GM18505 (cell line): ENCODE data around the gene MARK4.

Experiments
- ATAC-seq: cut with Tn5 transposase; IDR thresholded peaks from one replicate; pipeline ENCODE4 v1.9.1; 2021; ENCODE audit not compliant: unreplicated experiment
- POLR2A ChIP-seq: IDR thresholded peaks from 4 replicates; pipeline ENCODE4 v1.6.1; 2011; ENCODE audit warnings: borderline replicate concordance; ENCODE audit not compliant: insufficient read depth, insufficient read length; ENCODE audit errors: extremely low read depth

Gene MARK4

DNA sequence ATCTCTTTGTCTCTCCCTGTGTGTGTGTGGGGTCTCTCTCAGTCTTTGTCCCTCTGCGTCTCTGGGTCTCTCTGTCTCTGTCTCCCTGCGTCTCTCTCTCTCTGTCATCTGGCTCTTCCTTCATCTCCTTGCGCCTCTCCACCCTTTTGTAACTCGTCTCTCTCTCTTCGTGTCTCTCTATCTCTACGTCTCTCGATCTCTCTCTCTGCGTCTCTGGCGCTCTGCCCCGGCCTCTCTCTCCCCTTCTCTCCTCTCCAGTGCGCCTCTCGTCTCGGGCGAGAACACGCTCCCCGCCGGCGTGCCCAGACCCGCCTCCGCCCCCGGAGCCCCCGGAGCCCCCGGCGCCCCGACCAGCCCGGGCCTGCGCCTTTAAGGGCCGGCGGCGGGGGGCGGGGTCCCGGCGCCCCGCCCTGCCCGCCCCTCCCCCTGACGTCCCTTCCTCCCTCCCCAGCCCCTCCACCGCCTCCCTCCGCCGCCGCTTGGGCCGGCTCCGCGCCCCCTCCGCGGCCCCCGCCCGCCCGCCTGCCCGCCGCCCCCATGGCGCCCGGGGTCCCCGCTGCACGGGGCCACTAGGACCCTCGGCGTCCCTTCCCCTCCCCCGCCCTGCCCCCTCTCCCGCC, at the start of gene MARK4:
Gene MARK4 (plus strand): TSS at position 440 of the 620 bp plus-strand sequence. CDS start 318 bp downstream, outside the sequence.
- peak; percentile 53 for ATAC-seq

DNA sequence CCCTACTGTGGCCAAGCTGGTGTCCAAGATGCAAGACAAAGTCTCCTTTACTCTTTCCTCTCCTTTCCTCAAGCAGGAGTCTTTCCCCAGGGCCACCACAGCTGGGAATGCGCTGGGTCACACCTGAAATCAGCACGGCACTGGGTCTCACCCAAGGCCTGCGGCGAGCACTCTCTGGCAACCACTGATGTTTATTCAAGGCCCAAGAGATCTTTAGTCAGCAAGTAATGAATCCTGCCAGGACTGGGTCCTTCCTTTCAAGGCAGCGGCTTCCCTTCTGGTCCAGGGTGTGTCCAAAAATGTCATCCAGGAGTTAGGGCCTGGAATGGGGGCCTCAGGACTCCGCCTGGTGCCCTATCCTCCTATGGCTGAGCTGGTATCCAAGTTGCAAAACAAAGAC, 48.4 kb upstream of the MARK4 start:
- no peak for ATAC-seq
- TF ChIP-seq POLR2A, result no peak

More for the DNA sequence above, at the start of gene MARK4:
- no peak for TF ChIP-seq POLR2A

DNA sequence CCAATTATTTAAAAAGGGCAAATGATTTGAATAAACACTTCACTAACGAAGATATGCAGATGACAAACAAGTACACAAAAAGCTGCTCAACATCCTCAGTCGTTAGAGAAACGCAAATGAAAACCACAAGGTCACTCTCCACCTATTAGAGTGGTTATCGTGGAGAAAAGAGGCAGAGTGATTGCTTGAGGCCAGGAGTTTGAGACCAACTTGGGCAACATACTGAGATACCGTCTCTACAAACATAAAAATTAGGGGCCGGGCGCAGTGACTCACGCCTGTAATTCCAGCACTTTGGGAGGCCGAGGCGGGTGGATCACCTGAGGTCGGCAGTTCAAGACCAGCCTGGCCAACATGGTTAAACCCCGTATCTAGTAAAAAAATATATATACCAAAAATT, 45.3 kb upstream of the MARK4 start:
- no peak for TF ChIP-seq POLR2A
- ATAC-seq, result no peak

DNA sequence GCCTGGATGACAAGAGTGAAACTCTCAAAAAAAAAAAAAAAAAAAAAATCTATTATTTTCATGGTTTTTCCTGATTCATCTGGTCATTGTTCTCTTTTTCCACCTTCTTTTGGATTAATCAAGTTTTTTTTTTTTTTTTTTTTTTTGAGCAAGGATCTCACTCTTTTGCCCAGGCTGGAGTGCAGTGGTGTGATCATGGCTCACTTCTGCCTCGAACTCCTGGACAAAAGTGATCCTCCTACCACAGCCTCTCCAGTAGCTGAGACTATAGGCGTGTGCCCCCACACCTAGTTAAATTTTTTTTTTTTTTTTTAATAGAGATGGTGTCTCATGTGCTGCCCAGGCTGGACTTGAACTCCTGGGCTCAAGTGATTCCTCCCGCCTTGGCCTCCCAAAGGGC, 44.7 kb upstream of the MARK4 start:
- ATAC-seq, result no peak
- no peak for TF ChIP-seq POLR2A

DNA sequence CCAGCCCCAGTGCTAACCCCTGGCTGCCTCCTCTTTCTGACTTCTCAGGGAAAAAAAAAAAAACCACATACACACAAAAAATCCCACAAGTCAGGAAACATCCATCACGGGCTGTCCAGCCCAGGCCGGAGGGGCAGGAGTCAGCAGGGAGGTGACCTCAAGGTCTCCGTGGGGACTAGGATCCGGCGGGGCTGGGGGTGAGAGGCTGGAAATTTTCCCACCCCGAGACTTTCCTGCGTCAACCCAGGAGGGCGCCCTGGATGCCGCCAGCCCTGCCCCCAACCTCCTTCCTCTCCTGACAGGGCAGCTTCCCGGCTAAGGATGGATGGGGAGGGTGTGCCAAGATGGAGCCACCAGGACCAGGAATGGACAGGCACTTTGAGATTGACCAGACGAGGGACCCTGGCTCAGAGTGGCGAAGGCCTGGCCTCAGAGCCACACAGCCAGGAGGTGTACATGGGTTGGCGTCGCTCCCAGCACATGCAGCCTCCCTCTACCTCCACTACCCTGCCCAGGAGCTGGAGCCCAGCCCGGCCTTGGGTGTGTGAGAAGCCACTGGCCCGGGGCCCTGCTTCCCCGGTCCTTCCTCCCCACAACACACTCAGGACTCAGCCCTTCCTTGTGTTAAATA, 39.2 kb upstream of the MARK4 start:
- no peak for TF ChIP-seq POLR2A
- ATAC-seq, result no peak

DNA sequence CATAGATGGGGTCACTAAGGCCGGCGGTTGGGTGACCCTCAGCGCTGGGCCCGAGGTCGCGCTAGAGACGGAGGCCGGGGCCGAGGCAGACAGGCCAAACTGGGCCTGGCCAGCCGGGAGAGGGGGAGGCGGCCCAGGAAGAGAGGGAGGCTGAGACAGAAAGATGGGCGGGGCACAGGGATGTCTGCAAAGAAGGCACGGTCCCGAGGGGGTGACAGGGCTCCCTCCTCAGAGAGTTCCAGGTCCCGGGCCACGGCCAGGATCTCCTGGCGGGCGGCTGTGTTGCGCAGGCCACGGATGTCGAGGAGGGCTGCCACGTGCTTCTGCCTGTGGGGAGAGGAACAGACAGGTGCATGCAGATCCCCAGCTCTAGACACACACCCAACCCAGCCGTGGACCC, 38.0 kb upstream of the MARK4 start:
- ATAC-seq, result no peak
- TF ChIP-seq POLR2A, result no peak

DNA sequence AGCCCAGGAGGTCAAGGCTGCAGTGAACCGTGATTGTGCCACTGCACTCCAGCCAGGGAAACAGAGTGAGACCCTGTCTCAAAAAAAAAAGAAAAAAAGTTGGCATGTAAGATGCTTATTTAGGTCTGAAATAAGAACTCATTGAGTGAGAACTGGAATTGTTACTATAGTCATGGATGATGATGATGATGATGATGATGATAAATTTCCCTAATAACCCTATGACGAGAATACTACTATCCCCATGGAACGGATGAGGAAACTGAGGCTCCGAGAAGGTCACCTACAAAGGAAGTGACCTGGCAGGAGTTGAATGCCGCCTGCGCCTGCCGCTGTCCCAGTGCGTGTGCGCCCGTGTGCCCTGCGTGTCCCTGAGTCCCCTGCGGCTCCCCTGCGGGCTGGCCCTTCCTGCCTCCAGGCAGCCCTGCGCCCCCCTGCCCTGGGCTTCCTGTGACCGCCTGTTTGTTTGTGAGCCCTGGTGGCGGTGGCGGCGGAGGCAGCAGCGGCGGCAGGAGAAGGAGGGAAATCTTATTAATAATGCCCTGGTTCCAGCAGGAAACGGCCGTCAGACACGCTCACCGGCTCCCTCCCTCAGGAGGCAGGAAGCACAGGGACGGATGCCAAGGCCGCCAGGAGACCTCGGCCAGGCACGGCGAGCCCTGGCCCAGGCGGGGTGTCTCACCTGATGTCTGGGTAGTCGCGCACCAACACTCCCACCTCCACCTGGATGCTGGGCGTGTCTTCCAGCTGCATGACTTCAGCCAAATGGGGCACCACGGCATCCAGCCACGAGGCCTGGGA, 35.5 kb upstream of the MARK4 start:
- no peak for TF ChIP-seq POLR2A
- no peak for ATAC-seq

DNA sequence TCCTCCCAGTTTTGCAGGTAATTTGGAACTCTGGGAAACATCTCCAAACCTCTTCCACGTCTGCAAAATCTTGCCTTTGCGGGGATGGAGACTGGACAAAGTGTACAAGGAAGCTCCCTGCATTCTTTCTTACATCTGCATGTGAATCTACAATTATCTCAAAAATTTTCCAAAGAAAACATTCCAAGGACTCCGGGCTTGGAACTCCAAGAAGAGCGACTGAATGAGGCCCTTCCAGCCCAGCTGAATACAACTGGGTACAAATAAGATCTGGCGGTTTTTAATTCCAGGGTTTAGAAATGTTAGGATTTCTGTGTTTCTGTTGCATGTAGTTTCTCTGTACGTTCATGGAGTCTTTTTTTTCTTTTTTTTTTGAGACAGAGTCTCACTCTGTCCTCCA, 34.4 kb upstream of the MARK4 start:
- TF ChIP-seq POLR2A, result no peak
- no peak for ATAC-seq

DNA sequence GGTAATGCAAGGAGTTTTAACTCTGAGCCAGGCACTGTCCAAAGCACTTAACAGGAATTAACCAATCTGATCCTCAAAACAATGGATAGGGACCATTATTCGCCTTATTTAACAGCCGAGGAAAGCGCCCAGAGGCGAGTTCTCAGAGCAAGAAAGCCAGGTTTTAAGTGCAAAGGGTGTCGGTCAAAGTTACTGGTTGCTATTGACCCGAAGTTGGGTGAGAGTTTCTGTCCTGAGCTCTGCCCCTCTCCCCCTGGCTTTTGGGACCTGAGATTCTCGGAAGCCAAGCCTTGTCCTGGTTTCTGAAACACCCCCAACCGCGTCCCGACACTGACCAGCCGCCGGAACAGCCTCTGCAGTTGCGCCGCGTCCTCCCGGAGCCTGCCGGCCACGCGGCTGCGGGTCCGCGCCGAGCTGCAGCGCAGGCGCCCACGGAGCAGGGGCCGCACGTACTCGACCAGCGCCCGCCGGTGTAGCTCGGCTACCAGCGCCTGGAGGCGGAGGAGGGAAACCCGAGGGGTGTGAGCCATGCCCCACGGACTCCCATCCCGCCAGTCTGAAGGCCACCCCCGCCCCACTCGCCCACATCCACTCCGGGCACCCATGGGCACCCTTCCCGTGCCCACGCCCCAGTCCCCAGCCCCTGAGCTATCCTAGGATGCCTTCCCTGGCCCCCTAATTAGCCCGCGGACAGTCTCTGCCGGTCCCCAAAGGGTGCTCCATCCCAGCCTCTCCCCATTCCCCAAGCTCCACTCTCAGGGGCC, 33.7 kb upstream of the MARK4 start:
- TF ChIP-seq POLR2A, result no peak
- no peak for ATAC-seq

DNA sequence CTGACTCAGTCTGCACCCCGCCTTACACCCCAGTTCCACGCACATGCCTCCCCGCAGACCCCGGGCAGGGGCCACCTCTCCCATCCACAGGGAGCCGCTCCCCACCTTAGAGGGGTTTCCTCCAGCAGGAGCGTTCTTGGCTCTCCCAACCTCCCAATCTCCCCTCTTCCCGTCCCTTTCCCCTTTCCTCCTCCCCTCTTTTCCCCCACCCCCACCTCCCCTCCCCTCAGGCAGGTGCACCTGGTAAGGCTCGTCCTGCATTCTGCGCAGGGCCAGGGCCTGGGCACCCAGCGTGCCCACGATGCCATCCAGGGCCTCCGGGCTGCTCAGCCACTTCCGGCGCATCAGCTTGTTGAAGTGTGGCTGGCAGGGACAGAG, 33.1 kb upstream of the MARK4 start:
- ATAC-seq, result no peak
- no peak for TF ChIP-seq POLR2A

DNA sequence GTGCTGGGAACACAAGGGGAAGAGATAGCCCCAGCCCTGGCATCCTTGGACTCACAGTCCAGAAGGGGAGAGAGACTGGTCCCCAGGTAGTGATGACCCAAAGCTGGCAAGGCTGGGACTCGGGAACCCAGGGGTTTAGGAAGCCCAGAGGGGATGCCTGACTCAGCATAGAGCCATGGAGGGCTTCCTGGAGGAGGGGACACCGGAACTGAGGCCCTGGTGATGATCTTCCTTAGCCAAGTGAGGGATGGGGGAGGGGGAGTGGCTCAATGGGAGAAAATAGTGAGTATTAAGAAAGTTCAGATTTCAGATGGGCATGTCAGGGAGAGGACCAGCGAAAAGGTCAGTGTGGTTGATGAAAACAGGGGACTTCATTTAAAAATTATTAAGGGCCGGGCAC, 32.6 kb upstream of the MARK4 start:
- no peak for ATAC-seq
- TF ChIP-seq POLR2A, result no peak

DNA sequence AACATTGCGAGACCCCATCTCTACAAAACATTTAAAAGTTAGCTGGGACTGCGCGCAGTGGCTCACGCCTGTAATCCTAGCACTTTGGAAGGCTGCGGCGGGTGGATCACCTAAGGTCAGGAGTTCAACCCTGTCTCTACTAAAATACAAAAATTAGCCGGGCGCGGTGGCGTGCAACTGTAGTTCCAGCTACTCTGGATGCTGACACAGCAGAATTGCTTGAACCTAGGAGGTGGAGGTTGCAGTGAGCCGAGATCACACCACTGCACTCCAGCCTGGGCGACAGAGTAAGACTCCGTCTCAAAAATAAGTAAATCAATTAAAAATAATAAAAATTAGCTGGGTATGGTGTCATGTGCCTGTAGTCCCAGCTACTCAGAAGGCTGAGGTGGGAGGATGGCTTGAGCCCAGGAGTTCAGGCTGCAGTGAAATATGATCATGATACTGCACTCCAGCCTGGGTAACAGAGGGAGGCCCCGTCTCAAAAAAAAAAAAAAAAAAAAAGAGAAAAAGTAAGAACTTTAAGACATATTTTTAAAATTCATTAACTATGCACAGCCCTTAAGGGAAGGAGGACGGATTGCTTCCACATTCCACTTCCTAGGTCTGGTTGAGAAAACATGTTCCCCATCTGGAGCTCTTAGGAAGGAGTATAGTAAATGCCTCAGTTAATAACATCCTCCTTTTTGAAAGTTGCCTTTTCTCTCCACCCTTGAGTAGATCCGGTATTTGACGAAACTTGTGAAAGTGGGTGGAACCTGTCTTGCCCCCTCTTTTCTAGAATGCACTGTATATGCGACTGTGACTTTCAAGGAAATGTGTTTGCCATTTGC, 31.9 kb upstream of the MARK4 start:
- TF ChIP-seq POLR2A, result no peak
- ATAC-seq, result no peak
